GM12878 (cell line): ENCODE data around the gene NEGR1. TPM values are rescaled to one million over a fixed set of nuclear protein-coding genes. Genes with fewer than 3 reads are reported as not detected.

ENCODE experiments used
- ASH2L ChIP-seq: fragments of 300-600, 200-600 bp; sonication (generic); IDR thresholded peaks from 2 replicates; pipeline ENCODE4 v1.6.1; 2017; ENCODE audit warnings: low read depth, mild to moderate bottlenecking, borderline replicate concordance
- MXI1 ChIP-seq: fragments of 150-350 bp; IDR thresholded peaks from 2 replicates; pipeline ENCODE4 v1.6.1; 2011; ENCODE audit warnings: low read depth, mild to moderate bottlenecking, inconsistent platforms, low read length, improper control_type of control experiment
- NR2C2 ChIP-seq: IDR thresholded peaks from 2 replicates; pipeline ENCODE4 v1.6.1; 2011; ENCODE audit warnings: borderline replicate concordance, low read depth; ENCODE audit not compliant: control insufficient read depth, insufficient read length
- PAX8 ChIP-seq: fragments of 450-650 bp; IDR thresholded peaks from 2 replicates; pipeline ENCODE4 v1.6.1; 2017; ENCODE audit warnings: mild to moderate bottlenecking, moderate library complexity
- RELA ChIP-seq: fragments of 450-650 bp; IDR thresholded peaks from 2 replicates; pipeline ENCODE4 v1.8.0; 2014; ENCODE audit warnings: borderline replicate concordance; ENCODE audit not compliant: partially characterized antibody
- SP1 ChIP-seq: IDR thresholded peaks from one replicate; pipeline ENCODE4 v1.6.1; 2011; ENCODE audit warnings: low read depth, low read length
- ZBED1 ChIP-seq: IDR thresholded peaks from 2 replicates; pipeline ENCODE4 v1.6.1; 2016; ENCODE audit warnings: borderline replicate concordance
- ZBTB33 ChIP-seq: fragments of 450-650 bp; IDR thresholded peaks from 2 replicates; pipeline ENCODE4 v1.6.1; 2017; ENCODE audit warnings: mild to moderate bottlenecking
- ZNF24 ChIP-seq: fragments of 450-650 bp; IDR thresholded peaks from 2 replicates; pipeline ENCODE4 v1.6.1; 2017; ENCODE audit warnings: antibody characterized with exemption, mild to moderate bottlenecking
- ZNF592 ChIP-seq: fragments of 450-650 bp; IDR thresholded peaks from 2 replicates; pipeline ENCODE4 v1.6.1; 2017; ENCODE audit warnings: mild to moderate bottlenecking, moderate library complexity
- polyA plus RNA-seq, 11 experiments: library from polyadenylated mRNA; depleted of rRNA in 4 of 11; unstranded in 6 of 11; stranded (reverse) in 5 of 11; fragments of >200 nt; fragmentation: Nextera tagmentation in 4 of 11; fragmentation: Illumina TruSeq in 1 of 11; extraction: Ambion mirVana in 4 of 11; extraction: Trizol in 1 of 11; gene quantifications; 1 replicate in 1 of 11; 2 replicates in 10 of 11; pipeline versions ENCODE4 v1.2.1 to v1.2.3, GENCODE V29; 2011 to 2016; ENCODE audit warnings: inconsistent platforms in 2 of 11, missing spikeins in 2 of 11, low read depth in 1 of 11
- total RNA-seq, 4 experiments: library from RNA; depleted of rRNA in 3 of 4; stranded (reverse); fragments of >200 nt in 3 of 4; fragmentation: Illumina TruSeq in 1 of 4; extraction: Trizol in 1 of 4; gene quantifications; 2 replicates each; pipeline versions ENCODE4 v1.2.1 to v1.2.3, GENCODE V29; 2013 to 2021

NEGR1 gene
- total and polyA plus RNA-seq, 10 of the 15 experiments (the other 5 are each of a cell fraction or from before 2014, with no cell fraction given), result under 0.01 to 0.03 (median 0.01) TPM; not detected in 7

- no peak for TF ChIP-seq ZNF592
- no peak for TF ChIP-seq MXI1
- no peak for TF ChIP-seq NR2C2
- TF ChIP-seq SP1, result no peak
- no peak for TF ChIP-seq ZBED1
- no peak for TF ChIP-seq RELA
- TF ChIP-seq PAX8, result no peak
- no peak for TF ChIP-seq ASH2L
- TF ChIP-seq ZBTB33, result no peak
- TF ChIP-seq ZNF24, result no peak
These were observed 585 bp downstream of the NEGR1 start (continued) for GRCh38 chr1:72281637-72282270.
